Gastrocnemius medialis (tissue), 4 donors: Measurements from ENCODE around the gene ABCC4.

ENCODE experiments used
- POLR2A ChIP-seq, 2 donors: fragments of 450-650 bp; IDR thresholded peaks; one replicate each; pipeline ENCODE4 v1.6.1; 2017; ENCODE audit warnings: antibody characterized with exemption in 2 of 2, mild to moderate bottlenecking in 2 of 2, moderate library complexity in 2 of 2
- TF ChIP-seq, protein P1 (sequence below), 5 experiments: fragments of 450-650 bp in 3 of 5; fragments of 200-600 bp in 2 of 5; sonication (generic) in 2 of 5; IDR thresholded peaks in 4 of 5; conservative IDR thresholded peaks in 1 of 5; 1 replicate in 4 of 5; 2 replicates in 1 of 5; pipeline ENCODE4 v1.5.1; 2016 to 2019; ENCODE audit warnings: antibody characterized with exemption in 5 of 5, mild to moderate bottlenecking in 3 of 5, moderate library complexity in 3 of 5

DNA sequence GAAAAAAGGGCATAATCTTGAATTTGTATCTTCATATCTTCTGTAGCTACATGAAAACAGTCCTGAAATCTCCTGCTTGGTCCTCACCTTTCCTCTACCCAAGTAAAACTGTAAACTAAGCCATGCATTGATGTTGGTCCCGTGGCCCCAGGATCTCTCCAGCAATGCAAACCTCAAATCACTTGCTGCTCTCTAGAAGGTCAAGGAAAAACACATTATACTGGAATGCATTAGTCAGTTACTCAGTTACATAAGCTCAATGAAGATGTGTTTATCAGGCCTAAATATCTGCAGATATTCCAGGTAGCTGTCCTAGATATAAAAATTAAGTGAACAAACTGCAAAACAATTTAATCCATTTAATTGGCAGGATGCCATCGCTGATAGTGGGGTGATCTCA is 261.8 kb downstream of the ABCC4 start:
- TF ChIP-seq, protein P1, sequence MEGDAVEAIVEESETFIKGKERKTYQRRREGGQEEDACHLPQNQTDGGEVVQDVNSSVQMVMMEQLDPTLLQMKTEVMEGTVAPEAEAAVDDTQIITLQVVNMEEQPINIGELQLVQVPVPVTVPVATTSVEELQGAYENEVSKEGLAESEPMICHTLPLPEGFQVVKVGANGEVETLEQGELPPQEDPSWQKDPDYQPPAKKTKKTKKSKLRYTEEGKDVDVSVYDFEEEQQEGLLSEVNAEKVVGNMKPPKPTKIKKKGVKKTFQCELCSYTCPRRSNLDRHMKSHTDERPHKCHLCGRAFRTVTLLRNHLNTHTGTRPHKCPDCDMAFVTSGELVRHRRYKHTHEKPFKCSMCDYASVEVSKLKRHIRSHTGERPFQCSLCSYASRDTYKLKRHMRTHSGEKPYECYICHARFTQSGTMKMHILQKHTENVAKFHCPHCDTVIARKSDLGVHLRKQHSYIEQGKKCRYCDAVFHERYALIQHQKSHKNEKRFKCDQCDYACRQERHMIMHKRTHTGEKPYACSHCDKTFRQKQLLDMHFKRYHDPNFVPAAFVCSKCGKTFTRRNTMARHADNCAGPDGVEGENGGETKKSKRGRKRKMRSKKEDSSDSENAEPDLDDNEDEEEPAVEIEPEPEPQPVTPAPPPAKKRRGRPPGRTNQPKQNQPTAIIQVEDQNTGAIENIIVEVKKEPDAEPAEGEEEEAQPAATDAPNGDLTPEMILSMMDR (IDR thresholded peaks at IDR 0.05 in 4 of 5, conservative IDR thresholded peaks at IDR 0.05 in 1 of 5) = no peak
- TF ChIP-seq POLR2A (IDR thresholded peaks at IDR 0.05) = no peak
